PC-9 (cell line): ENCODE measurements around the gene STARD7. TPM values are rescaled to one million over a fixed set of nuclear protein-coding genes. Genes with fewer than 3 reads are reported as not detected.

ENCODE experiments used
- BruUV-seq: library from RNA; stranded (reverse); fragments of 400-500 nt; replicated peaks from 2 replicates; lab custom pipeline; 2021; lab: Mats Ljungman, UMichigan
- CTCF ChIA-PET: fragments of 300-600 bp; sonication (Branson Sonifier 250); formaldehyde crosslinking; loops from one replicate; lab custom pipeline; 2022; ENCODE audit warnings: antibody characterized with exemption; lab: Charles Lee
- POLR2A ChIA-PET: fragments of 300-600 bp; sonication (Branson Sonifier 250); formaldehyde crosslinking; loops from one replicate; lab custom pipeline; 2022; ENCODE audit warnings: antibody characterized with exemption; ENCODE audit not compliant: unreplicated experiment; lab: Charles Lee
- DNase-seq, 2 experiments: peaks; one replicate each; pipeline versions ENCODE4 v3.0.0 to v3.0.0-alpha.2; 2015 to 2022; ENCODE audit warnings: mixed read lengths in 1 of 2
- H2AFZ ChIP-seq: fragments of 200-600 bp; sonication (generic); 2 replicates; pipeline ENCODE4 v1.8.1; 2017; ENCODE audit warnings: antibody characterized with exemption
- H3F3A ChIP-seq: fragments of 200-600 bp; sonication (generic); 2 replicates; pipeline ENCODE4 v1.8.1; 2017; ENCODE audit warnings: antibody characterized with exemption, mild to moderate bottlenecking, low read depth; ENCODE audit not compliant: insufficient read depth
- H3K27ac ChIP-seq: fragments of 200-600 bp; sonication (generic); 2 replicates; pipeline ENCODE4 v1.6.1; 2016; ENCODE audit warnings: mixed run types
- H3K27me3 ChIP-seq: fragments of 200-600 bp; sonication (generic); 2 replicates; pipeline ENCODE4 v1.6.1; 2016; ENCODE audit warnings: low read depth, mixed run types; ENCODE audit not compliant: insufficient read depth
- H3K36me3 ChIP-seq: fragments of 200-600 bp; sonication (generic); 2 replicates; pipeline ENCODE4 v1.6.1; 2016; ENCODE audit warnings: low read depth, mixed run types
- H3K4me1 ChIP-seq: fragments of 200-600 bp; sonication (generic); replicated peaks from 2 replicates; pipeline ENCODE4 v1.6.1; 2016; ENCODE audit warnings: mixed run types; ENCODE audit not compliant: insufficient read depth
- H3K4me2 ChIP-seq: fragments of 200-600 bp; sonication (generic); 2 replicates; pipeline ENCODE4 v1.6.1; 2017; ENCODE audit warnings: mixed run types
- H3K4me3 ChIP-seq: fragments of 200-600 bp; sonication (generic); 2 replicates; pipeline ENCODE4 v1.6.1; 2016; ENCODE audit warnings: mixed run types
- H3K79me2 ChIP-seq: fragments of 200-600 bp; sonication (generic); 2 replicates; pipeline ENCODE4 v1.6.1; 2017; ENCODE audit warnings: low read depth, mixed run types
- H3K9me2 ChIP-seq: fragments of 200-600 bp; sonication (generic); 2 replicates; pipeline ENCODE4 v1.8.1; 2017; ENCODE audit warnings: mild to moderate bottlenecking; ENCODE audit not compliant: insufficient read depth
- H3K9me3 ChIP-seq: fragments of 200-600 bp; sonication (generic); 2 replicates; pipeline ENCODE4 v1.8.1; 2016; ENCODE audit warnings: low read depth; ENCODE audit not compliant: insufficient read depth
- H4K20me1 ChIP-seq: fragments of 200-600 bp; sonication (generic); 2 replicates; pipeline ENCODE4 v1.8.1; 2017; ENCODE audit not compliant: insufficient read depth
- EZH2 ChIP-seq: fragments of 200-600 bp; sonication (generic); IDR thresholded peaks from 2 replicates; pipeline ENCODE4 v1.8.0; 2017; ENCODE audit warnings: antibody characterized with exemption, low read depth
- intact Hi-C: fragments of 100-400 bp; cut with micrococcal nuclease; formaldehyde crosslinking; loops from one replicate; pipeline ENCODE4 v1.10.0; 2022; ENCODE audit not compliant: unreplicated experiment
- total RNA-seq: library from RNA; stranded (reverse); gene quantifications from 2 replicates; pipeline ENCODE4 v1.2.3, GENCODE V29; 2021
- TF ChIP-seq, protein P1 (sequence below): fragments of 200-600 bp; sonication (generic); conservative IDR thresholded peaks from 2 replicates; pipeline ENCODE4 v1.6.1; 2017; ENCODE audit warnings: mixed run types, antibody characterized with exemption, mild to moderate bottlenecking, moderate library complexity

Gene STARD7
- total RNA-seq, 1 experiment from 2014 or later: 189 TPM

DNA sequence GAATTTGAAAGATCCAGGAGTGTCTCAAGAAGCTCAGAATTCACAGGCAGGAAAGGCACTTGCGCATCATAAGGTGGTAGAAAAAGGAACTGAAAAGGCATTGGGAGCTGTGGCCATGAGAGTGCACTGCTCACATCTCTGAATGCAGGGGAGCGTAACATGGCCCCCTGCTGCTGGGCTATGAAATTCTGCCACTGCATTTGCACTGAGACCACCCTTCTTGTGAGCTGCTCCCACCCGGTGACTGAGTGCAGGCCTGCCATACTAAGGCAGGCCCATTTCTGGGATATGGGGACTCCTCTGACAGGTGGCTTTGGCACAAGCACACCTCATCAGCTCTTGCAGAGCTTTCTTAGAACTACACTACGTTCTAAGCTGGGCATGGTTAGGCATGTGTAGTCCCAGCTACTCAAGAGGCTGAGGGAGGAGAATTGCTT, 25.3 kb upstream of the STARD7 start:
- H3K4me2 ChIP-seq: no peak overlapping the region
- H3K9me2 ChIP-seq: no peaks in the 10 kb centered on the region
- POLR2A ChIA-PET: no interaction called here
- no peak overlapping the region for H3K27ac ChIP-seq
- H3K9me3 ChIP-seq: no peaks in the 10 kb centered on the region
- H3K79me2 ChIP-seq: no peaks in the 10 kb centered on the region
- no peaks in the 10 kb centered on the region for H3F3A ChIP-seq
- intact Hi-C loops: no loop called here
- no peak for DNase-seq
- CTCF ChIA-PET: no interaction called here
- no peaks in the 10 kb centered on the region for H3K36me3 ChIP-seq
- TF ChIP-seq, protein P1, sequence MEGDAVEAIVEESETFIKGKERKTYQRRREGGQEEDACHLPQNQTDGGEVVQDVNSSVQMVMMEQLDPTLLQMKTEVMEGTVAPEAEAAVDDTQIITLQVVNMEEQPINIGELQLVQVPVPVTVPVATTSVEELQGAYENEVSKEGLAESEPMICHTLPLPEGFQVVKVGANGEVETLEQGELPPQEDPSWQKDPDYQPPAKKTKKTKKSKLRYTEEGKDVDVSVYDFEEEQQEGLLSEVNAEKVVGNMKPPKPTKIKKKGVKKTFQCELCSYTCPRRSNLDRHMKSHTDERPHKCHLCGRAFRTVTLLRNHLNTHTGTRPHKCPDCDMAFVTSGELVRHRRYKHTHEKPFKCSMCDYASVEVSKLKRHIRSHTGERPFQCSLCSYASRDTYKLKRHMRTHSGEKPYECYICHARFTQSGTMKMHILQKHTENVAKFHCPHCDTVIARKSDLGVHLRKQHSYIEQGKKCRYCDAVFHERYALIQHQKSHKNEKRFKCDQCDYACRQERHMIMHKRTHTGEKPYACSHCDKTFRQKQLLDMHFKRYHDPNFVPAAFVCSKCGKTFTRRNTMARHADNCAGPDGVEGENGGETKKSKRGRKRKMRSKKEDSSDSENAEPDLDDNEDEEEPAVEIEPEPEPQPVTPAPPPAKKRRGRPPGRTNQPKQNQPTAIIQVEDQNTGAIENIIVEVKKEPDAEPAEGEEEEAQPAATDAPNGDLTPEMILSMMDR: no peak
- TF ChIP-seq EZH2: no peak
- no peak overlapping the region for H3K4me3 ChIP-seq
- no TSS peak for BruUV-seq
- no peaks in the 10 kb centered on the region for H3K4me1 ChIP-seq
- no peaks in the 10 kb centered on the region for H3K27me3 ChIP-seq
- H2AFZ ChIP-seq: no peak overlapping the region
- peaks cover 4% of the 10 kb centered on the region; the same call in 1 of the 2 replicates for H4K20me1 ChIP-seq

- CTCF ChIA-PET: no interaction called here
Measured at GRCh38 chr2:96233436-96233835, 24.8 kb upstream of the STARD7 start.

DNA sequence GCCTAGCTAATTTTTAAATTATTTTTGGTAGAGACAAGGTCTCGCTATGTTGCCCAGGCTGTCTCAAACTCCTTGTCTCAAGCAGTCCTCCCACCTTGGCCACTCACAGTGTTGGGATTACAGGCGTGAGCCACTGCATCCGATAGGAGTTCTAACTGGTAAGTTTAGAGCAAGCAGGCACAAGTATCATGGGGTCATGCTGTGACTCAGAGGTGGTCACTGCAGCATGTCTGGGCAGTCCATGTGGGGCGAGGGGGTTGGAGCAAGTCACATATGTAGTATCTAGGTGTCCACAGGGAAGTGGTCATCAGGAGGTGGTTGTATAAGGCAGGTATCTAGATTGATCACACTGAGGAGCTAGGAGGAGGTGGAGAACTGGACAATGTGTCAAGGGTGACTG, 22.7 kb upstream of the STARD7 start:
- Histone ChIP-seq H3K27me3 (no peaks in the 10 kb centered on the region), H3K4me2 (no peak overlapping the region), H3K79me2 (no peaks in the 10 kb centered on the region), H3K4me3 (no peak overlapping the region), H4K20me1 (peaks cover 4% of the 10 kb centered on the region; the same call in 1 of the 2 replicates), H3K27ac (no peak overlapping the region), H3K9me3 (no peaks in the 10 kb centered on the region), H3K9me2 (no peaks in the 10 kb centered on the region), H3K36me3 (no peaks in the 10 kb centered on the region), H3K4me1 (no peaks in the 10 kb centered on the region), H2AFZ (no peak overlapping the region), H3F3A (no peaks in the 10 kb centered on the region)
- no peak for DNase-seq
- intact Hi-C loops: no loop called here
- TF ChIP-seq, protein P1: no peak
- TF ChIP-seq EZH2: no peak
- no TSS peak for BruUV-seq
- ChIA-PET CTCF (no interaction called here), POLR2A (interaction anchor here (0.5 kb wide), 1 partner anchor 55 kb away, joined by 3 read pairs; no protein-coding TSS in a partner anchor)

More at GRCh38 chr2:96233436-96233835, 24.8 kb upstream of the STARD7 start:
- intact Hi-C loops: no loop called here
- TF ChIP-seq, protein P1: no peak
- no peak for TF ChIP-seq EZH2
- Histone ChIP-seq H3F3A (no peaks in the 10 kb centered on the region), H3K9me2 (no peaks in the 10 kb centered on the region), H4K20me1 (peaks cover 4% of the 10 kb centered on the region; the same call in 1 of the 2 replicates), H3K27me3 (no peaks in the 10 kb centered on the region), H3K9me3 (no peaks in the 10 kb centered on the region), H3K27ac (no peak overlapping the region), H3K4me1 (no peaks in the 10 kb centered on the region), H3K4me2 (no peak overlapping the region), H3K4me3 (no peak overlapping the region), H3K79me2 (no peaks in the 10 kb centered on the region), H3K36me3 (no peaks in the 10 kb centered on the region), H2AFZ (no peak overlapping the region)
- POLR2A ChIA-PET: no interaction called here
- no peak for DNase-seq
- no TSS peak for BruUV-seq
